Large intestine (tissue), 3 donors: ENCODE results near the gene DDX24. TPM values are rescaled to one million over a fixed set of nuclear protein-coding genes. Genes with fewer than 3 reads are reported as not detected.

Experiments
- DNase-seq, 2 donors: peaks; one replicate each; pipeline versions ENCODE4 v3.0.0 to v3.0.0-alpha.2; 2013
- H3K27ac ChIP-seq: one replicate; pipeline ENCODE4 v1.5.1; 2013; ENCODE audit warnings: low read length
- H3K27me3 ChIP-seq: 2 replicates; pipeline ENCODE4 v1.6.1; 2013; ENCODE audit warnings: low read length; ENCODE audit not compliant: control insufficient read depth, insufficient read depth
- H3K36me3 ChIP-seq: 2 replicates; pipeline ENCODE4 v1.6.1; 2013; ENCODE audit warnings: low read length; ENCODE audit not compliant: control insufficient read depth, insufficient read depth
- H3K4me1 ChIP-seq: one replicate; pipeline ENCODE4 v1.6.1; 2013; ENCODE audit warnings: low read length; ENCODE audit not compliant: control insufficient read depth, insufficient read depth
- H3K4me3 ChIP-seq: one replicate; pipeline ENCODE4 v1.5.1; 2013; ENCODE audit warnings: low read length
- H3K9me3 ChIP-seq: one replicate; pipeline ENCODE4 v1.6.1; 2013; ENCODE audit warnings: mild to moderate bottlenecking, low read depth, low read length, moderate library complexity; ENCODE audit not compliant: control insufficient read depth
- WGBS: methylation state at CpG from one replicate; pipeline ENCODE4 v1.1.5; 2013; ENCODE audit warnings: low lambda C conversion rate; ENCODE audit not compliant: insufficient coverage; 5-methylcytosine and 5-hydroxymethylcytosine counted together
- polyA plus RNA-seq: library from polyadenylated mRNA; unstranded; fragments of 120-200 nt; gene quantifications from one replicate; pipeline ENCODE4 v1.2.1, GENCODE V29; 2013

Gene DDX24
- polyA plus RNA-seq, 1 donor = 109 TPM

- WGBS = no CpG with 5 or more reads among the region's 74 CpGs
- no peak within 1 kb of the TSS for H3K27ac ChIP-seq
- H3K4me1 ChIP-seq = peaks cover 3% of the 10 kb centered on the region
- H3K9me3 ChIP-seq = no peaks in the 10 kb centered on the region
- peak within 1 kb of the TSS; percentile 30 for H3K4me3 ChIP-seq
- peak; percentile 98 to 100 for DNase-seq
- H3K36me3 ChIP-seq = no peaks in the 10 kb centered on the region
- H3K27me3 ChIP-seq = no peaks in the 10 kb centered on the region
Measured at GRCh38 chr14:94026173-94026888, 54.7 kb downstream of the DDX24 start, which contains the start of gene OTUB2. OTUB2 (plus strand) TSS chr14:94026340; CDS start chr14:94026538, 198 bp downstream.

GRCh38 chr14:94025720-94026119, 55.3 kb downstream of the DDX24 start:
- Histone ChIP-seq H3K9me3 (no peaks in the 10 kb centered on the region), H3K36me3 (no peaks in the 10 kb centered on the region), H3K4me1 (peaks cover 3% of the 10 kb centered on the region), H3K27ac (no peak overlapping the region), H3K27me3 (no peaks in the 10 kb centered on the region), H3K4me3 (no peak overlapping the region)
- DNase-seq = no peak
- no CpG with 5 or more reads among the region's 6 CpGs for WGBS

- H3K4me1 ChIP-seq = peaks cover 3% of the 10 kb centered on the region
- no peak for DNase-seq
- no peak overlapping the region for H3K27ac ChIP-seq
- no CpG with 5 or more reads among the region's 2 CpGs for WGBS
- H3K27me3 ChIP-seq = no peaks in the 10 kb centered on the region
- no peak overlapping the region for H3K4me3 ChIP-seq
- no peaks in the 10 kb centered on the region for H3K36me3 ChIP-seq
- no peaks in the 10 kb centered on the region for H3K9me3 ChIP-seq
Measured at GRCh38 chr14:94024549-94024948, 56.5 kb downstream of the DDX24 start.

GRCh38 chr14:94022532-94023411, 58.2 kb downstream of the DDX24 start:
- Histone ChIP-seq H3K27me3 (peaks cover 3% of the 10 kb centered on the region), H3K4me3 (no peak overlapping the region), H3K27ac (no peak overlapping the region), H3K4me1 (peaks cover 3% of the 10 kb centered on the region), H3K36me3 (no peaks in the 10 kb centered on the region), H3K9me3 (no peaks in the 10 kb centered on the region)
- peak; percentile 38 to 67 for DNase-seq
- WGBS = no CpG with 5 or more reads among the region's 10 CpGs

- Histone ChIP-seq H3K27ac (no peak overlapping the region), H3K4me3 (no peak overlapping the region), H3K27me3 (peaks cover 5% of the 10 kb centered on the region), H3K4me1 (peaks cover 3% of the 10 kb centered on the region), H3K9me3 (no peaks in the 10 kb centered on the region), H3K36me3 (no peaks in the 10 kb centered on the region)
- WGBS = no CpG with 5 or more reads among the region's 10 CpGs
- DNase-seq = no peak
Measured at GRCh38 chr14:94021416-94022157, 59.4 kb downstream of the DDX24 start.

- Histone ChIP-seq H3K9me3 (no peaks in the 10 kb centered on the region), H3K27ac (no peak overlapping the region), H3K4me1 (peaks cover 3% of the 10 kb centered on the region), H3K36me3 (no peaks in the 10 kb centered on the region), H3K27me3 (peaks cover 5% of the 10 kb centered on the region), H3K4me3 (no peak overlapping the region)
- no peak for DNase-seq
- WGBS = no CpG with 5 or more reads among the region's 2 CpGs
Measured at GRCh38 chr14:94021001-94021400, 60.0 kb downstream of the DDX24 start.

- H3K4me3 ChIP-seq = no peak overlapping the region
- H3K36me3 ChIP-seq = no peaks in the 10 kb centered on the region
- 85% methylated on average over 2 of the region's 4 CpGs for WGBS
- H3K27ac ChIP-seq = no peak overlapping the region
- peaks cover 10% of the 10 kb centered on the region for H3K27me3 ChIP-seq
- no peaks in the 10 kb centered on the region for H3K9me3 ChIP-seq
- H3K4me1 ChIP-seq = peaks cover 3% of the 10 kb centered on the region
- no peak for DNase-seq
Measured at GRCh38 chr14:94020267-94020666, 60.7 kb downstream of the DDX24 start.

GRCh38 chr14:94019329-94019728, 61.7 kb downstream of the DDX24 start:
- Histone ChIP-seq H3K36me3 (no peaks in the 10 kb centered on the region), H3K4me3 (no peak overlapping the region), H3K9me3 (no peaks in the 10 kb centered on the region), H3K4me1 (peaks cover 3% of the 10 kb centered on the region), H3K27me3 (peaks cover 14% of the 10 kb centered on the region), H3K27ac (no peak overlapping the region)
- WGBS = 45% methylated on average over 2 of the region's 6 CpGs
- no peak for DNase-seq

GRCh38 chr14:94018308-94018707, 62.7 kb downstream of the DDX24 start:
- H3K36me3 ChIP-seq = no peaks in the 10 kb centered on the region
- no CpG with 5 or more reads among the region's 8 CpGs for WGBS
- no peak overlapping the region for H3K27ac ChIP-seq
- H3K4me3 ChIP-seq = no peak overlapping the region
- peaks cover 15% of the 10 kb centered on the region for H3K27me3 ChIP-seq
- H3K4me1 ChIP-seq = peaks cover 3% of the 10 kb centered on the region
- DNase-seq = no peak
- H3K9me3 ChIP-seq = no peaks in the 10 kb centered on the region

GRCh38 chr14:94016446-94016976, 64.5 kb downstream of the DDX24 start:
- peaks cover 15% of the 10 kb centered on the region for H3K27me3 ChIP-seq
- no peaks in the 10 kb centered on the region for H3K36me3 ChIP-seq
- no peaks in the 10 kb centered on the region for H3K4me1 ChIP-seq
- DNase-seq = no peak
- H3K27ac ChIP-seq = no peak overlapping the region
- H3K4me3 ChIP-seq = no peak overlapping the region
- WGBS = no CpG with 5 or more reads among the region's 8 CpGs
- no peaks in the 10 kb centered on the region for H3K9me3 ChIP-seq
